HepG2 (cell line): Measurements from ENCODE around the gene POU5F1. TPM values are rescaled to one million over a fixed set of nuclear protein-coding genes. Genes with fewer than 3 reads are reported as not detected.

Experiments
- CC2D1A ChIP-seq: sonication (generic); formaldehyde crosslinking; IDR thresholded peaks from 2 replicates; pipeline ENCODE4 v1.8.1; 2023; ENCODE audit warnings: mild to moderate bottlenecking, missing genetic modification reagents
- CCDC6 ChIP-seq: sonication (generic); formaldehyde crosslinking; IDR thresholded peaks from 2 replicates; pipeline ENCODE4 v1.8.1; 2022; ENCODE audit warnings: mild to moderate bottlenecking, missing genetic modification reagents, moderate library complexity
- ELF3 ChIP-seq: IDR thresholded peaks from 2 replicates; pipeline ENCODE4 v1.6.1; 2016; ENCODE audit warnings: missing genetic modification reagents, missing compliant biosample characterization
- ELF4 ChIP-seq: sonication (generic); formaldehyde crosslinking; IDR thresholded peaks from 2 replicates; pipeline ENCODE4 v1.5.0; 2020; ENCODE audit warnings: missing genetic modification reagents, mild to moderate bottlenecking, moderate library complexity, borderline replicate concordance
- EZH2 ChIP-seq: conservative IDR thresholded peaks from 2 replicates; pipeline ENCODE4 v1.6.1; 2012; ENCODE audit warnings: mild to moderate bottlenecking, low read depth, low read length, moderate library complexity
- HNF1B ChIP-seq: sonication (generic); formaldehyde crosslinking; IDR thresholded peaks from 2 replicates; pipeline ENCODE4 v1.5.1; 2020; ENCODE audit warnings: mild to moderate bottlenecking, moderate library complexity, missing genetic modification reagents
- MED13 ChIP-seq: sonication (generic); formaldehyde crosslinking; IDR thresholded peaks from 2 replicates; pipeline ENCODE4 v1.5.0; 2020; ENCODE audit warnings: missing genetic modification reagents
- NFE2 ChIP-seq: sonication (generic); formaldehyde crosslinking; IDR thresholded peaks from 2 replicates; pipeline ENCODE4 v1.4.0; 2020; ENCODE audit warnings: missing genetic modification reagents
- NFE2L1 ChIP-seq: sonication (generic); formaldehyde crosslinking; IDR thresholded peaks from 2 replicates; pipeline ENCODE4 v1.4.0; 2020; ENCODE audit warnings: missing genetic modification reagents, mild to moderate bottlenecking, borderline replicate concordance
- ONECUT2 ChIP-seq: sonication (generic); formaldehyde crosslinking; IDR thresholded peaks from 2 replicates; pipeline ENCODE4 v1.4.0; 2020; ENCODE audit warnings: missing genetic modification reagents
- ZNF280D ChIP-seq: sonication (generic); formaldehyde crosslinking; IDR thresholded peaks from 2 replicates; pipeline ENCODE4 v1.5.1; 2020; ENCODE audit warnings: mild to moderate bottlenecking, missing genetic modification reagents
- ZNF343 ChIP-seq: sonication (generic); formaldehyde crosslinking; IDR thresholded peaks from 2 replicates; pipeline ENCODE4 v1.4.0; 2020; ENCODE audit warnings: mild to moderate bottlenecking, missing genetic modification reagents
- ZNF430 ChIP-seq: sonication (generic); formaldehyde crosslinking; IDR thresholded peaks from 2 replicates; pipeline ENCODE4 v1.9.0; 2021; ENCODE audit warnings: mild to moderate bottlenecking, missing genetic modification reagents
- ZNF543 ChIP-seq: sonication (generic); formaldehyde crosslinking; IDR thresholded peaks from 2 replicates; pipeline ENCODE4 v1.4.0; 2020; ENCODE audit warnings: mild to moderate bottlenecking, missing genetic modification reagents
- ZSCAN20 ChIP-seq: sonication (generic); formaldehyde crosslinking; IDR thresholded peaks from 2 replicates; pipeline ENCODE4 v1.4.0; 2020; ENCODE audit warnings: missing genetic modification reagents, mild to moderate bottlenecking, borderline replicate concordance
- ZSCAN31 ChIP-seq: sonication (generic); formaldehyde crosslinking; IDR thresholded peaks from 2 replicates; pipeline ENCODE4 v1.5.0; 2020; ENCODE audit warnings: low read depth, mild to moderate bottlenecking, missing genetic modification reagents
- polyA plus RNA-seq, 8 experiments: library from polyadenylated mRNA; depleted of rRNA in 3 of 8; stranded (reverse) in 7 of 8; unstranded in 1 of 8; fragments of >200 nt; fragmentation: Illumina TruSeq in 4 of 8; extraction: Trizol in 4 of 8; gene quantifications; 2 replicates each; pipeline versions ENCODE4 v1.2.1 to v1.2.3, GENCODE V29; 2011 to 2016; ENCODE audit warnings: low read depth in 4 of 8, missing spikeins in 1 of 8, mixed read lengths in 1 of 8; ENCODE audit not compliant: insufficient read depth in 1 of 8
- total RNA-seq, 5 experiments: library from RNA; depleted of rRNA; stranded (reverse); fragments of >200 nt; fragmentation: Illumina TruSeq; extraction: Trizol; gene quantifications; 2 replicates each; pipeline ENCODE4 v1.2.3, GENCODE V29; 2016; ENCODE audit warnings: low read depth in 1 of 5
- TF ChIP-seq, protein P1 (sequence below): sonication (generic); formaldehyde crosslinking; IDR thresholded peaks from 2 replicates; pipeline ENCODE4 v1.4.0; 2020; ENCODE audit warnings: missing genetic modification reagents

POU5F1 gene
- total and polyA plus RNA-seq, 2 of the 13 experiments (the other 11 are each of a cell fraction or from before 2014, with no cell fraction given) = 2.5 to 7.2 TPM

- TF ChIP-seq ZNF280D (CRISPR knock-in tag) (no peak), HNF1B (CRISPR knock-in tag) (no peak), NFE2L1 (CRISPR knock-in tag) (no peak), CCDC6 (CRISPR knock-in tag) (no peak), ZNF343 (CRISPR knock-in tag) (no peak), ZNF430 (CRISPR knock-in tag) (no peak), ZNF543 (no peak), ZSCAN31 (CRISPR knock-in tag) (no peak; the same call in 1 of the 2 replicates), CC2D1A (no peak), ELF4 (CRISPR knock-in tag) (no peak), ZSCAN20 (CRISPR knock-in tag) (no peak), EZH2 (no peak), NFE2 (no peak), ONECUT2 (CRISPR knock-in tag) (no peak), MED13 (CRISPR knock-in tag) (0 out of 2 replicates have a peak, but pooled peaks have one; percentile 24), ELF3 (CRISPR knock-in tag) (no peak)
- TF ChIP-seq, protein P1, sequence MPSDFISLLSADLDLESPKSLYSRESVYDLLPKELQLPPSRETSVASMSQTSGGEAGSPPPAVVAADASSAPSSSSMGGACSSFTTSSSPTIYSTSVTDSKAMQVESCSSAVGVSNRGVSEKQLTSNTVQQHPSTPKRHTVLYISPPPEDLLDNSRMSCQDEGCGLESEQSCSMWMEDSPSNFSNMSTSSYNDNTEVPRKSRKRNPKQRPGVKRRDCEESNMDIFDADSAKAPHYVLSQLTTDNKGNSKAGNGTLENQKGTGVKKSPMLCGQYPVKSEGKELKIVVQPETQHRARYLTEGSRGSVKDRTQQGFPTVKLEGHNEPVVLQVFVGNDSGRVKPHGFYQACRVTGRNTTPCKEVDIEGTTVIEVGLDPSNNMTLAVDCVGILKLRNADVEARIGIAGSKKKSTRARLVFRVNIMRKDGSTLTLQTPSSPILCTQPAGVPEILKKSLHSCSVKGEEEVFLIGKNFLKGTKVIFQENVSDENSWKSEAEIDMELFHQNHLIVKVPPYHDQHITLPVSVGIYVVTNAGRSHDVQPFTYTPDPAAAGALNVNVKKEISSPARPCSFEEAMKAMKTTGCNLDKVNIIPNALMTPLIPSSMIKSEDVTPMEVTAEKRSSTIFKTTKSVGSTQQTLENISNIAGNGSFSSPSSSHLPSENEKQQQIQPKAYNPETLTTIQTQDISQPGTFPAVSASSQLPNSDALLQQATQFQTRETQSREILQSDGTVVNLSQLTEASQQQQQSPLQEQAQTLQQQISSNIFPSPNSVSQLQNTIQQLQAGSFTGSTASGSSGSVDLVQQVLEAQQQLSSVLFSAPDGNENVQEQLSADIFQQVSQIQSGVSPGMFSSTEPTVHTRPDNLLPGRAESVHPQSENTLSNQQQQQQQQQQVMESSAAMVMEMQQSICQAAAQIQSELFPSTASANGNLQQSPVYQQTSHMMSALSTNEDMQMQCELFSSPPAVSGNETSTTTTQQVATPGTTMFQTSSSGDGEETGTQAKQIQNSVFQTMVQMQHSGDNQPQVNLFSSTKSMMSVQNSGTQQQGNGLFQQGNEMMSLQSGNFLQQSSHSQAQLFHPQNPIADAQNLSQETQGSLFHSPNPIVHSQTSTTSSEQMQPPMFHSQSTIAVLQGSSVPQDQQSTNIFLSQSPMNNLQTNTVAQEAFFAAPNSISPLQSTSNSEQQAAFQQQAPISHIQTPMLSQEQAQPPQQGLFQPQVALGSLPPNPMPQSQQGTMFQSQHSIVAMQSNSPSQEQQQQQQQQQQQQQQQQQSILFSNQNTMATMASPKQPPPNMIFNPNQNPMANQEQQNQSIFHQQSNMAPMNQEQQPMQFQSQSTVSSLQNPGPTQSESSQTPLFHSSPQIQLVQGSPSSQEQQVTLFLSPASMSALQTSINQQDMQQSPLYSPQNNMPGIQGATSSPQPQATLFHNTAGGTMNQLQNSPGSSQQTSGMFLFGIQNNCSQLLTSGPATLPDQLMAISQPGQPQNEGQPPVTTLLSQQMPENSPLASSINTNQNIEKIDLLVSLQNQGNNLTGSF = no peak
Observed at GRCh38 chr6:31158863-31159855, 11.3 kb downstream of the POU5F1 start (continued).
